NCI-H2107 (cell line): ENCODE results near the gene MARCHF4.
"Not testable (repeated sequence)": the region's sequence is repeated elsewhere in the genome, so short reads cannot be mapped to it uniquely, and the experiment has no call there.

ENCODE experiments used
- DNase-seq: peaks from one replicate; lab custom pipeline; 2025; lab: John Stamatoyannopoulos, UW

MARCHF4 gene

GRCh38 chr2:216391401-216391800 is 19.1 kb upstream of the MARCHF4 start:
- DNase-seq = no peak

DNA sequence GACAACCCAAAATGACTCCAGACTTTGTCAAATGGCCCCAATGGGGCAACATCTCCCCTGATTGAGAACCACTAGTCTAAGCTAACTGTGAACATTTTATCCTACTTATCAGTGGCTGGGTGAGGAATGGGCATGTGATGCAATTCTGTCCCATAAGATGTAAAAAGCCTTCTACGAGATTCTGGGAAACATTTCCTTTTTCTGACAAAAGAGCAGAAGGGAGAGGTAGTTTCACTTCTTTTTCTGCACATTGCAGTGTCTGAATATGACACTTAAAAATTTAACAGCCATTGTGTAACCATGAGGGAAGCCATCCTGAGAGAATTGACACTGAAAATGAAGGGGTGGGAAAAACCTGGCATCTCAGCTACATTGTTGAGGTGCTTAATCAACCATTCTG is 17.3 kb upstream of the MARCHF4 start:
- no peak for DNase-seq

DNA sequence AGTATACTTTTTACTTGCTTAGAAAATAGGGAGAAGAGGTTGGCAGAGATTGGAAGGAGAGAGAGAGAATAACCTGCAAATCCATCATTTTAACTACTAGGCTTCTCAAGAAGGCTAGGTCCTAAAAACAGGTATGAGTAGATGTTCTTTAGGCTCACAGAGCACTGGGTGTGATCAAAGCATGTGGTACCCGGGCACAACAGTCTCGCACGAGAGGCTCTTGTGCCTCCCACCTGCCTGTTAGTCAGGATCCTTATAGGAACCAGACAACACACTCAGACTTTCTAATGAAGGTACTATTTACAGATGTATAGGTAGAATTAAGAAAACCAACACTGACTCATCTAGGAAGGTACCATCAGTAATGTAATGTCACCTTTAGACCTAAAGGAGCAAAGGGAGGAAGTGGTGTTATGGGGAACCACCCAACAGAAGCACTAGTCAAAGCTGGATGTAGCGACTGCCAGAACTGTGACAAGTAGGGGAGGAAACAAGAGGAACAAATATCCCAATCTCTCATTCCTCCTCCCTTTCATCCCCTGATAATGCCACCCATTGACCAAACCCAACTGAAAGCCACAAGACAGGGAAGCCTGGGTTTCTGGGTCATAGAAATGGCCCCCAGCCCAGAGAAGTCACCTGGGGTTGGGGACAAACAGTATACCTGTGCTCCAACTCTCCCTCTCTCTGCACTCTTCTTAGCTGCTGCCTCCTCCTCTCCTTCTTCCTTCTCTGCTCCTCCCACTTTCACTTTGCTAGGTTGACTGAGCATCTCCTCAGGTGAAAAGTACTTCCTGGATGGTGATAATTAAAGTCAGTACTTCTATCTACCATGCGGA is 16.0 kb upstream of the MARCHF4 start:
- no peak for DNase-seq

DNA sequence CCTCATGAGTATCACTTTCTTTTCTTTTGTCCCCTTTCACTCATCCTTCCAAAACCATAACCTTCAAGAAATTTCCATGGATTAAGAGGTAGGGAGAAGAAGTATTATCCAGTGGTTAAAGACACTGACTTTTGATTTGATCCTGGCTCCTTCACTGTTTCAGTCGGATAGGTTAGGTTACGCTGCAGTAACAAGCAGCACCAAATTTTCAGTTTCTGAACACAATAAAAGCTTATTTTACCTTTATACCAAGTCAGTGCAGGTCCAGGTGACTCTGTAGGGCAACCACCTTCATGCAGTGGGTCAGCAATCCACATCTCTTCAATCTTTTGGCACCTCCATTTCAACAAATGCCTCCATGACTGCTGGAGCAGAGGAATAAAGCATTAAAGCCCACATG is 15.0 kb upstream of the MARCHF4 start:
- no peak for DNase-seq

- DNase-seq = no peak
These were observed 13.2 kb upstream of the MARCHF4 start for GRCh38 chr2:216385478-216385877.

- DNase-seq = not testable (repeated sequence)
These were observed 12.1 kb upstream of the MARCHF4 start for GRCh38 chr2:216384409-216384808.

DNA sequence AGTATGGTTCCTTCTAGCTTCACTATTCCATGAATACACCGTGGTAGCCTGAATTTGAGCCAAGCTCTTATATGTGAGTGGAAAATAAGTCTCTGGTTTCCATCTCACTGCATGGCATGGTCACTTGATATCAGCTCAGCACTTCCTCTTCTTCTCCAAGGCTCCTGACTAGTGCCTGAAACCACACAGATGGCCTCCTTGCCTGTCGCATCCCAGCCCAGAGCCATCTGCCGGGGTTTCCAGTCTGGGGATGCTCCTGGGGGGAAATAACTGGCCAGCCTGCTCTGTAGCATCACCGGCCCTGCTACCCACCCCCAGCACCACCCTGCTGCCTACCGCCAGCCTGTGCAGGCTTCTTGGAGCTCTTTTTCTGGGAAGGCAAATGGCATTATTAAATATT is 7.7 kb upstream of the MARCHF4 start:
- no peak for DNase-seq

DNA sequence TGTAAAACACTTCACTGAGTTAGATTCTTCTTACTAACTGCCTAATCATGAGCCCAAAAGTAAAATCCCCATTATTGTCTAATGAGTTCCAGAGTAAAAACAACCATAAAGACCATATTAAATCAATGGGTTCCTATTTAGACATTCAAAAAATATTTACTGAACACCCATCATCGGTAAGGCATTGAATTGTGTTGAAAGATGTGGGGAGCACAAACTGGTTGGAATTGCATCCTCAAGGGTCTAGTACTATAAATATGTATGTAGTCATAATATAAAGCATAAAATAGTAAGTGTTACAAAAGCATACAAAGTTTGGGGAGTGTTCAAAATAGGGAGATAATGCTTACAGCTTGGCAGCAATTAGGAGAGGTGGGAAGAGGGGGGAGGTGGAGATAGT is 3.0 kb upstream of the MARCHF4 start:
- DNase-seq = no peak

DNA sequence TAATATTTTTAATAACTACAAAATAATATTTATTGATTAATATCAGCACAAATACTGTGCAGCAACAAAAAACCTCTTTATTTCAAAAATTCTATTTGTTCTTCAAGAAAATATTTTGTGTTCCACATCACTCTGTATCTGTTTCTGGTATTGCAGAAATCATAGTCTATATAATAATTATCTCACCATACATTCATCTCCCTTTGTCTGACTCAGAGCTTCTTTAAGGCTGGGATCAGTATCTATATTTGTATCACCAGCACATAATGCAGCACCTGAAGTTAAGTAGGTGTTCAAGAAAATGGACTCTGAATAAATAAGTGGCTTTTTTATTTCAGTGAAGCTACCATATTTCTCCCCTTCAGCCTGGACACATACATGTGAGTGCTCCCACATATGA is 1.6 kb upstream of the MARCHF4 start:
- DNase-seq = no peak

- no peak for DNase-seq
These were observed 543 bp upstream of the MARCHF4 start for GRCh38 chr2:216372761-216373291.

DNA sequence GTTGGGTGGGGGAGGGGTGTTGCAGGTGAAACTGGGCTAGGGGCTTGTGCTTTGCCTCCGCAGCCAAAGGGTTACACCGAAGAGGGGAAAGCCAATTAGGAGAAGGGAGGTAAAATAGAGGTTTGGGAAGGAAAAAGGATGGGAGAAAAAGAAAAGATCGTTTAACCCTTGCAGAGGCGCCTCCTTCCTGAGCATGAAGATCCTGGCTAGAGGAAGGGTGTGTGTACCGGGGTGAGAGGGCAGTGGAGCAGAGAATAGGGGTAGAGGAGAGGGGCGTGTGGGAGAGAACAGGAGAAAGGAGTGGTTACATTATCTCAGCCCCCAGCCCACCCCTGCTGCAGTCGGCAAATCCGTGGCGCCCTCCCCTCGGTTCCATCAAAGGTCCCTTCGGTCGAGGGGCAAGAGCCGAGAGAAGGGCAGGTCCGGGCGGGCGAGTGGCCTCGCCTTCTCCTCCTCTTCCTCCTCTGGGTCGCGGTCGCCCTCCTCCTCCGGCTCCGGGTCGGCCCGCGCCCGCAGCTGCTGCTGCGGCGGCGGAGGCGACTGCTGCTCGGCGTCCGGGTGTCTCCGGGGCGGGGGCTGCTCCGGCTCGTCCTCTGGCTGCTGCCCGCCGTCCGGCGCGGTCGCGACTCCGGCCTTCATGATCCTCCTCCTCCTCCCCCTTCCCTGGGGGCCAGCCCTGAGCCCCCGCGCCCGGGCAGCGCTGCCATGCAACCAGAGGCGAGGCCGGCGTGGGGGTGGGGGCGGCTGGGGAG is 1.1 kb downstream of the MARCHF4 start:
- DNase-seq = no peak

GRCh38 chr2:216369821-216370220 is 2.5 kb downstream of the MARCHF4 start:
- DNase-seq = no peak

GRCh38 chr2:216366777-216367471 is 5.4 kb downstream of the MARCHF4 start:
- DNase-seq = no peak

DNA sequence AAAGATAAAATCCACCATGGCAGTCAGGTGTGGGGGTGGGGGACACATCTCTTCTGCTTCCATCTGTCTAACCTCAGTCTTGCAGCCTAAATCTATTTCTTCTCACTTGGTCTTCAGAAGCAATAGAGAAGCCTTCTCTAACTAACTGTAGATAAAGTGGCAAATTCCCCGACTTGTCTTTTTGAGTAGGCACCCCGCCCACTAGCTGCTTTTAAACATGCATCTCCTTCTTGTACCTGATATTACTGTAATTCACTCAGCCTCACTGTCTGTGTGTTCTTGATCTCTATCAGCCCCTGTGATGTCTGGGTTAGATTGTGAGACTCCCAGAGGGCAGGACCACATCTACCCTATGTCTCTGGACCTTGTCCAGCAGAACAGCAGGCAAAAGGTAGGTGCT is 6.8 kb downstream of the MARCHF4 start:
- no peak for DNase-seq

GRCh38 chr2:216363221-216363620 is 9.1 kb downstream of the MARCHF4 start:
- no peak for DNase-seq

GRCh38 chr2:216362730-216363129 is 9.6 kb downstream of the MARCHF4 start:
- DNase-seq = no peak

DNA sequence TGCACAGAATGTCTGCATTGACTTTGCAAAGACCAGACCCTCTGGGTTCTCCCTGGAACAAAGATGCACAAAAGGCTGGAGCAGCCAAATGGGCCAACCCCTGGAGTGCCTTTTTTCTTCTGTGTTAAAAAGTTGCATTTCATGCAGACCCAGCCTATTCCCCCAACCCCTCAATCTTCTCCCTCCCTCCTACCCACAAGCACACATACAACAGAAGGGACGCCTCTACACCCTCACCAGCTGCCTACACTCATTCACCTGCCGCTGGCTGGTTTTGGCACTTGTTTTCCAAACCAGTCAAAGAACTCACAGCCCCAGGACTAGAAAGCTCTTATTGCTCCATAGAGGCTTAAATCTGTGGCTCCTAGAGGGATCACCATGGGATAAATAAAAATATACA is 16.6 kb downstream of the MARCHF4 start:
- DNase-seq = no peak

GRCh38 chr2:216354306-216354705 is 18.0 kb downstream of the MARCHF4 start:
- no peak for DNase-seq

DNA sequence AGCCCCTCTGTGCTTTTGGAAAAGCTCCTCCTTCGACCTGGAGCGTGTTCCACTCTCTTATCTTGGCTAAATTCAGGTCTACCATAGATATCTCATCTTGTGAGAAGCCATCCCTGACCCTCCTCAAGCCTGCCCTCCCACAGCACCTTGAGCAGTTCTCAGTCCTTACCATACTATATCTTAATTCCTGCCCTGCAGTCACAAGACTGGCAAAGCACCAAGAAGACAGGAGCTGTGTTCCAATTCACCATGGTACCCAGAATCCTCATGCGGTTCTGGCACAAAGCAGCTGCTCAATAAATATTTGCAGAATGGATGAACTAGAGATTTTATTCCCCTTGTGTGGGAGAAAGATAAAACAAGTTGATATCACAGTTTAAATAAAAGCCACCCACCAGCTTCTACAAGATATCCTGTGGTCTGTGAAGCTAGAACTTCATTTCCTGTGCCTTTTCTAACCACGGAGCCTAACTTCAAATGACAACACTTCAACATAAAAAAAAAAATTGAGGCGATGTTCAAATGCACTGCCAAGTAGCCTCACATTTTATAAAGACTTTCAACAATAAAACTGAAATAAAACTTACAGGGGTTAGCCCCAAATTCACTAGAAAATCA is 19.5 kb downstream of the MARCHF4 start:
- no peak for DNase-seq

DNA sequence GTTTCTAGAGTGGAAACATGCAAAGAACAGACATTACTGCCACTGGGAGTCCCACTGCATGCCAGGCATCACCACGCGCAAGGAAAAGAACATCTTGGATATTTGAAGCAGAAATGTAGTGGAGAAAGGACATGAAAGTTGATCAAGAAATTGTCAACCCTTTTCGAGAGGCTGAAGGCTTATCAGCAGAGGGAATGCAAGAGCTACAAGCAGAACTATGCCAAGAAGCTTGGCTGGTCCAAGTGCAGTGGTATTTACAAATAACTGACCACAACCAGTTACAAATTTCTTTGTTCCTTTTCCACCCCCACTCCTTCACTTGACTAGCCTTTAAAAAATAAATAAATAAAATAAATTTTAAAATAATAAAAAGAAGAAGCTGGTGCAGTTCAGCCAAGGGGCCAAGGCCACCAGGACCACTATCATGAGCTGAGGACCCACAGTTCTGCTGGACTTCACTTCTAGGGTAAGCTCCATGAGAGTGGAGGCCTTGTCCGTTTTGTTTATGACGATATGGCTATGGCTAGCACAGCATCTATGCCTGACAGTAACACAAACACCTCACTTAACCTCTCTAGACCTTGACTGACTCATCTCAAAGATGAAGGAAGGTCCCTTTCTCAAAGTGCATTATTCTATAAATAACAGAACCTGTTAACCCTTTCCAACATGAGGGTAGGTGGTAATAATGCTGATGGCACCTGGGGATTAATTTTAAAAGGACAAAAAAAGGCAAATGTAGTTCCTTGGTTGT is 20.9 kb downstream of the MARCHF4 start:
- DNase-seq = no peak

DNA sequence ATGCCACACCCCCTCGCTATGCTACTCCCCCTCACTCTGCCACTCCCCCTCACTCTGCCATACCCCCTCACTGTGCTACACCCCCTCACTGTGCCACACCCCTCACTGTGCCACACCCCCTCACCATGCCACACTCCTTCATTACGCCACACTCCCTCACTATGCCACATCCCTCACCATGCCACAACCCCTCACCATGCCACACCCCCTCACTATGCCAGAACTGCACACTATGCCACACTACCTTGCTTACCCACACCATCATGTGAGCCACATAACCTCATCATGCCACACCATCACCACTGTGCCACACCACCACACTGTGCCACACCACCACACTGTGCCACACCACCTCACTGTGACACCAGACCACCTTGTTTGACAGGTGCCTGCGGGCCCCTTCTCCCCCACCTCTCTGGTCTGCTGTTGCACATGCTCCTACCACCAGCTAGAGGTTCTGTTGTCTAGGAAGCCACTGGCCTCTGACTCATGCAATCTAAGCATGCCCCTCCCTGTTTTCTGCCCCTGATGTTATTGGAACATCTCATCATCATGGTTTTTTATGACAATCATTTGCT is 22.0 kb downstream of the MARCHF4 start:
- no peak for DNase-seq
